H1 (cell line): ENCODE results near the gene RDH16. TPM values are rescaled to one million over a fixed set of nuclear protein-coding genes. Genes with fewer than 3 reads are reported as not detected.

Experiments
- CTCF ChIA-PET: fragments of 300-600 bp; sonication (Branson Sonifier 250); formaldehyde crosslinking; loops from one replicate; lab custom pipeline; 2021; ENCODE audit not compliant: partially characterized antibody; lab: Charles Lee
- POLR2A ChIA-PET: fragments of 300-600 bp; sonication (Branson Sonifier 250); formaldehyde crosslinking; loops from one replicate; lab custom pipeline; 2021; ENCODE audit warnings: inconsistent platforms; ENCODE audit not compliant: partially characterized antibody; lab: Charles Lee
- DNase-seq, 2 experiments: peaks; one replicate each; pipeline versions ENCODE4 v3.0.0 to v3.0.0-alpha.2; 2010 to 2022; ENCODE audit warnings: low spot score in 2 of 2, low read depth in 1 of 2, mixed read lengths in 1 of 2
- FAIRE-seq: peaks from 2 replicates; lab custom pipeline; 2011; peaks lifted over from hg19 to GRCh38; lab: Jason Lieb, UNC
- H2AFZ ChIP-seq: 2 replicates; pipeline ENCODE4 v1.8.1; 2012; ENCODE audit warnings: low read length, inconsistent platforms
- H2AK5ac ChIP-seq: 2 replicates; pipeline ENCODE4 v1.6.1; 2013; ENCODE audit warnings: low read depth, low read length
- H2BK120ac ChIP-seq: replicated peaks from 2 replicates; pipeline ENCODE3; 2013; ENCODE audit warnings: low read depth, low read length, inconsistent platforms
- H2BK12ac ChIP-seq: 2 replicates; pipeline ENCODE4 v1.6.1; 2013; ENCODE audit warnings: low read depth, low read length
- H2BK15ac ChIP-seq: 2 replicates; pipeline ENCODE4 v1.6.1; 2013; ENCODE audit warnings: low read length
- H2BK20ac ChIP-seq: 2 replicates; pipeline ENCODE4 v1.6.1; 2013; ENCODE audit warnings: low read length
- H2BK5ac ChIP-seq: 2 replicates; pipeline ENCODE4 v1.6.1; 2013; ENCODE audit warnings: low read depth, low read length
- H3K14ac ChIP-seq: 2 replicates; pipeline ENCODE4 v1.6.1; 2013; ENCODE audit warnings: inconsistent platforms; ENCODE audit not compliant: insufficient read length
- H3K18ac ChIP-seq: 2 replicates; pipeline ENCODE4 v1.6.1; 2013; ENCODE audit warnings: low read length; ENCODE audit errors: extremely low read depth
- H3K23ac ChIP-seq: 2 replicates; pipeline ENCODE4 v1.6.1; 2013; ENCODE audit warnings: inconsistent platforms; ENCODE audit not compliant: insufficient read length
- H3K23me2 ChIP-seq: 2 replicates; pipeline ENCODE4 v1.6.1; 2013; ENCODE audit warnings: low read depth, low read length
- H3K27ac ChIP-seq: 2 replicates; pipeline ENCODE4 v1.6.1; 2011; ENCODE audit warnings: low read depth, low read length, inconsistent platforms
- H3K27me3 ChIP-seq, 4 experiments: replicated peaks in 1 of 4; 1 replicate in 1 of 4; 2 replicates in 3 of 4; pipeline versions ENCODE4 v1.6.1 to v1.8.1; 2011 to 2013; ENCODE audit warnings: low read length in 3 of 4, mild to moderate bottlenecking in 3 of 4, inconsistent platforms in 2 of 4, mixed read lengths in 2 of 4, moderate library complexity in 1 of 4; ENCODE audit not compliant: control insufficient read depth in 3 of 4, insufficient read depth in 3 of 4; ENCODE audit errors: extremely low read depth in 1 of 4
- H3K36me3 ChIP-seq, 4 experiments: 2 replicates each; pipeline versions ENCODE4 v1.6.1 to v1.8.1; 2011 to 2013; ENCODE audit warnings: mild to moderate bottlenecking in 4 of 4, low read length in 3 of 4, moderate library complexity in 2 of 4, control low read depth in 1 of 4, inconsistent platforms in 1 of 4; ENCODE audit not compliant: insufficient read depth in 4 of 4, control insufficient read depth in 2 of 4
- H3K4ac ChIP-seq: replicated peaks from 2 replicates; pipeline ENCODE3; 2013; ENCODE audit warnings: low read length, low read depth, mixed read lengths, inconsistent platforms; ENCODE audit not compliant: insufficient read length
- H3K4me1 ChIP-seq, 4 experiments: replicated peaks in 1 of 4; 1 replicate in 1 of 4; 2 replicates in 3 of 4; pipeline versions ENCODE4 v1.6.1 to v1.8.1; 2011 to 2013; ENCODE audit warnings: low read length in 3 of 4, inconsistent platforms in 2 of 4, mixed read lengths in 1 of 4; ENCODE audit not compliant: insufficient read depth in 4 of 4, control insufficient read depth in 3 of 4
- H3K4me2 ChIP-seq, 2 experiments: 2 replicates each; pipeline versions ENCODE4 v1.6.1 to v1.8.1; 2011 to 2013; ENCODE audit warnings: low read depth in 2 of 2, low read length in 2 of 2, control low read depth in 1 of 2, inconsistent platforms in 1 of 2, mild to moderate bottlenecking in 1 of 2; ENCODE audit not compliant: insufficient read depth in 1 of 2
- H3K4me3 ChIP-seq, 4 experiments: fragments of 200-600, 300-600 bp in 1 of 4; sonication (generic), shearing (Covaris generic), sonication (Bioruptor Twin) in 1 of 4; 2 replicates each; pipeline versions ENCODE4 v1.5.1 to v1.8.1; 2011 to 2016; ENCODE audit warnings: low read length in 4 of 4, low read depth in 3 of 4, control low read depth in 2 of 4, inconsistent platforms in 2 of 4, mild to moderate bottlenecking in 2 of 4, mixed read lengths in 1 of 4, moderate library complexity in 1 of 4; ENCODE audit not compliant: insufficient read depth in 2 of 4; ENCODE audit errors: extremely low read depth in 1 of 4
- H3K56ac ChIP-seq: replicated peaks from 2 replicates; pipeline ENCODE3; 2013; ENCODE audit warnings: low read depth, mild to moderate bottlenecking, mixed read lengths, low read length, inconsistent platforms; ENCODE audit not compliant: insufficient read length
- H3K79me1 ChIP-seq: 2 replicates; pipeline ENCODE4 v1.6.1; 2013; ENCODE audit warnings: low read depth, low read length, control low read depth
- H3K79me2 ChIP-seq, 2 experiments: 2 replicates each; pipeline versions ENCODE4 v1.6.1 to v1.8.1; 2012 to 2013; ENCODE audit warnings: low read length in 2 of 2, mild to moderate bottlenecking in 2 of 2, inconsistent platforms in 1 of 2; ENCODE audit not compliant: insufficient read depth in 2 of 2, control insufficient read depth in 1 of 2
- H3K9ac ChIP-seq, 4 experiments: replicated peaks in 1 of 4; 1 replicate in 1 of 4; 2 replicates in 3 of 4; pipeline versions ENCODE4 v1.6.1 to v1.8.1; 2011 to 2013; ENCODE audit warnings: low read depth in 3 of 4, low read length in 3 of 4, control low read depth in 2 of 4, mild to moderate bottlenecking in 2 of 4, moderate library complexity in 2 of 4, inconsistent platforms in 1 of 4; ENCODE audit errors: extremely low read depth in 1 of 4
- H3K9me3 ChIP-seq, 2 experiments: 2 replicates each; pipeline versions ENCODE4 v1.6.1 to v1.8.1; 2012 to 2013; ENCODE audit warnings: mild to moderate bottlenecking in 2 of 2, moderate library complexity in 2 of 2, control low read depth in 1 of 2, inconsistent platforms in 1 of 2, low read depth in 1 of 2, low read length in 1 of 2, mixed read lengths in 1 of 2; ENCODE audit not compliant: insufficient read depth in 2 of 2
- H4K20me1 ChIP-seq, 2 experiments: replicated peaks in 1 of 2; 2 replicates each; pipeline versions ENCODE3 to v1.8.1; 2011 to 2013; ENCODE audit warnings: inconsistent platforms in 2 of 2, low read length in 2 of 2, mild to moderate bottlenecking in 1 of 2; ENCODE audit not compliant: insufficient read depth in 2 of 2, control insufficient read depth in 1 of 2
- H4K5ac ChIP-seq: 2 replicates; pipeline ENCODE4 v1.6.1; 2013; ENCODE audit warnings: low read length, low read depth, mixed read lengths, inconsistent platforms; ENCODE audit not compliant: insufficient read length
- H4K8ac ChIP-seq: 2 replicates; pipeline ENCODE4 v1.8.0; 2013; ENCODE audit warnings: mild to moderate bottlenecking, moderate library complexity, low read length, inconsistent platforms; ENCODE audit not compliant: insufficient read depth; ENCODE audit errors: extremely low read depth
- H4K91ac ChIP-seq: replicated peaks from 2 replicates; pipeline ENCODE3; 2013; ENCODE audit warnings: low read length, mixed read lengths, inconsistent platforms; ENCODE audit not compliant: insufficient read length
- BACH1 ChIP-seq: IDR thresholded peaks from 2 replicates; pipeline ENCODE4 v1.6.1; 2012; ENCODE audit warnings: low read length, improper control_type of control experiment
- BCL11A ChIP-seq, 2 experiments: IDR thresholded peaks; one replicate each; pipeline ENCODE4 v1.6.1; 2011; ENCODE audit warnings: low read depth in 2 of 2, low read length in 2 of 2, mild to moderate bottlenecking in 2 of 2
- BRCA1 ChIP-seq: IDR thresholded peaks from 2 replicates; pipeline ENCODE4 v1.6.1; 2012; ENCODE audit warnings: low read depth, low read length, improper control_type of control experiment
- JUND ChIP-seq: IDR thresholded peaks from 2 replicates; pipeline ENCODE4 v1.6.1; 2011; ENCODE audit warnings: mild to moderate bottlenecking, improper control_type of control experiment, low read length
- KDM4A ChIP-seq: IDR thresholded peaks from one replicate; pipeline ENCODE4 v1.7.1; 2012; ENCODE audit warnings: low read depth, mild to moderate bottlenecking, moderate library complexity, low read length, inconsistent platforms; ENCODE audit not compliant: severe bottlenecking
- MAX ChIP-seq: IDR thresholded peaks from 2 replicates; pipeline ENCODE4 v1.6.1; 2012; ENCODE audit warnings: inconsistent platforms
- NANOG ChIP-seq: IDR thresholded peaks from 2 replicates; pipeline ENCODE4 v1.6.1; 2011; ENCODE audit warnings: low read length, low read depth, mild to moderate bottlenecking, inconsistent platforms; ENCODE audit not compliant: insufficient read depth, poor library complexity, severe bottlenecking
- NRF1 ChIP-seq: IDR thresholded peaks from 2 replicates; pipeline ENCODE4 v1.6.1; 2011; ENCODE audit warnings: mild to moderate bottlenecking, low read depth, low read length, improper control_type of control experiment
- POLR2AphosphoS5 ChIP-seq: IDR thresholded peaks from 2 replicates; pipeline ENCODE4 v1.6.1; 2011; ENCODE audit warnings: low read depth, low read length
- POU5F1 ChIP-seq: IDR thresholded peaks from 2 replicates; pipeline ENCODE4 v1.6.1; 2011; ENCODE audit warnings: low read depth, mild to moderate bottlenecking, low read length, moderate library complexity
- SIRT6 ChIP-seq: IDR thresholded peaks from one replicate; pipeline ENCODE4 v1.7.1; 2012; ENCODE audit warnings: low read length, inconsistent platforms
- SP2 ChIP-seq: IDR thresholded peaks from 2 replicates; pipeline ENCODE4 v1.6.1; 2012; ENCODE audit warnings: mild to moderate bottlenecking, low read length, inconsistent platforms
- SUZ12 ChIP-seq: fragments of 200-600 bp; sonication (generic); IDR thresholded peaks from 2 replicates; pipeline ENCODE4 v1.6.1; 2012; ENCODE audit warnings: mild to moderate bottlenecking, inconsistent platforms, low read length, moderate library complexity, mixed read lengths
- WGBS, 2 experiments: shearing (Covaris generic) in 1 of 2; methylation state at CpG; one replicate each; pipeline versions ENCODE4 v1.1.6 to v1.1.7; 2013 to 2015; ENCODE audit warnings: low lambda C conversion rate in 2 of 2, mixed read lengths in 2 of 2, inconsistent platforms in 1 of 2, low coverage in 1 of 2, missing lambda C conversion rate in 1 of 2; ENCODE audit not compliant: insufficient replicate concordance in 2 of 2, insufficient coverage in 1 of 2, insufficient read length in 1 of 2; ENCODE audit errors: extremely low coverage in 1 of 2, missing lambda C conversion rate in 1 of 2; 5-methylcytosine and 5-hydroxymethylcytosine counted together
- polyA plus RNA-seq, 7 experiments: library from polyadenylated mRNA; depleted of rRNA in 3 of 7; stranded (reverse) in 5 of 7; unstranded in 2 of 7; fragments of >200 nt in 5 of 7; fragments of 200-250 nt in 2 of 7; gene quantifications; 1 replicate in 5 of 7; 2 replicates in 1 of 7; 4 replicates in 1 of 7; pipeline versions ENCODE4 v1.2.1 to v1.2.3, GENCODE V29; 2011 to 2013; ENCODE audit warnings: missing spikeins in 2 of 7, mixed read lengths in 2 of 7
- total RNA-seq: library from RNA; stranded (reverse); fragmentation: NEBNext Ultra II Directional; extraction: Animal tissue kit (Norgen Biotek cat#: 25700); gene quantifications from 2 replicates; pipeline ENCODE4 v1.2.1, GENCODE V29; 2021

Gene RDH16
- total and polyA plus RNA-seq, 2 of the 8 experiments (the other 6 are each of a cell fraction or from before 2014, with no cell fraction given) = 0.30 to 0.79 TPM

- Histone ChIP-seq H2BK12ac (no peak overlapping the region), H4K91ac (no peak overlapping the region), H3K27ac (no peak overlapping the region), H3K36me3 (no peaks in the 10 kb centered on the region), H3K4me1 (no peaks in the 10 kb centered on the region), H2BK15ac (no peak overlapping the region), H3K79me2 (no peaks in the 10 kb centered on the region), H3K23me2 (no peaks in the 10 kb centered on the region), H2BK20ac (no peak overlapping the region), H3K23ac (no peak overlapping the region), H3K56ac (no peak overlapping the region), H3K9ac (no peak overlapping the region), H3K4me2 (no peak overlapping the region), H3K9me3 (peaks cover 19 to 20% of the 10 kb centered on the region in 2 experiments), H2BK5ac (no peak overlapping the region), H3K27me3 (no peaks in the 10 kb centered on the region), H2AK5ac (no peak overlapping the region), H4K8ac (peak overlapping the region; percentile 31; the same call in 1 of the 2 replicates), H3K14ac (no peak overlapping the region), H4K5ac (no peak overlapping the region), H2BK120ac (no peak overlapping the region), H3K4ac (no peak overlapping the region), H3K4me3 (no peak overlapping the region), H3K18ac (no peak overlapping the region), H2AFZ (no peak overlapping the region), H4K20me1 (no peaks in the 10 kb centered on the region), H3K79me1 (no peaks in the 10 kb centered on the region)
- CTCF ChIA-PET = interaction anchor here (1.5 to 2.3 kb wide), 2 partner anchors 33 kb away, joined by 3 to 10 read pairs; no protein-coding TSS in a partner anchor
- DNase-seq (no peak), FAIRE-seq (no peak)
- 83% methylated on average over 6 of the region's 6 CpGs; no CpG with 5 or more reads in 1 of the 2 experiments for WGBS, 2 experiments
- POLR2A ChIA-PET = no interaction called here
- no peak for TF ChIP-seq POLR2AphosphoS5
- TF ChIP-seq MAX = no peak
- TF ChIP-seq NANOG = no peak
- TF ChIP-seq JUND = no peak
- no peak for TF ChIP-seq BRCA1
- no peak for TF ChIP-seq SUZ12
- no peak for TF ChIP-seq BACH1
- no peak for TF ChIP-seq KDM4A
- no peak for TF ChIP-seq POU5F1
- TF ChIP-seq NRF1 = no peak
- no peak for TF ChIP-seq SP2
- no peak for TF ChIP-seq BCL11A (IDR thresholded peaks at IDR 0.05; ENCODE audit: low read depth in 2 of 2, low read length in 2 of 2)
- TF ChIP-seq SIRT6 = no peak
These were observed 3.1 kb downstream of the RDH16 start for GRCh38 chr12:56954057-56954957.
